GM19043 (cell line): ENCODE data around the gene MYO3B.
"Not testable (repeated sequence)": the region's sequence is repeated elsewhere in the genome, so short reads cannot be mapped to it uniquely, and the experiment has no call there.

Experiments used
- ATAC-seq: cut with Tn5 transposase; IDR thresholded peaks from one replicate; pipeline ENCODE4 v1.9.1; 2021; ENCODE audit warnings: low read depth; ENCODE audit not compliant: unreplicated experiment

Gene MYO3B

DNA sequence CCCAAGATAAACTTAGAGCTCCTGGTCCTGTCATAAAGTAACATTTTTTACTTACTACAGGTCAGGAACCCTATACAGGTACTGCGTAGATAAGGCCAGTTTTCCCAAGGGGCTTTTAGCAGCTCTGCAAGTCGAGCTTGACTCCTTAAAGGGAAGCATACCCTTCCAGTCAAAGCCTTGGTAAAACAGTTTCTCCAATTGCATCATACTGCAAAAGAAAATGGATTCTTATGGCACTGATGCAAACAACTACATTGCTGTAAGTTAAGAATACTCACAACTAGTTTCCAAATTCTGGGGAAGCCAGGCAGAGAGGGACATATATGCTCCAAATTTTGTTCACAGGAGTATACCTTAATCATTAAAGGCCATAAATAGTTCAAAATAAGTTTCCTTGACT, 31.0 kb downstream of the MYO3B start:
- ATAC-seq: no peak

DNA sequence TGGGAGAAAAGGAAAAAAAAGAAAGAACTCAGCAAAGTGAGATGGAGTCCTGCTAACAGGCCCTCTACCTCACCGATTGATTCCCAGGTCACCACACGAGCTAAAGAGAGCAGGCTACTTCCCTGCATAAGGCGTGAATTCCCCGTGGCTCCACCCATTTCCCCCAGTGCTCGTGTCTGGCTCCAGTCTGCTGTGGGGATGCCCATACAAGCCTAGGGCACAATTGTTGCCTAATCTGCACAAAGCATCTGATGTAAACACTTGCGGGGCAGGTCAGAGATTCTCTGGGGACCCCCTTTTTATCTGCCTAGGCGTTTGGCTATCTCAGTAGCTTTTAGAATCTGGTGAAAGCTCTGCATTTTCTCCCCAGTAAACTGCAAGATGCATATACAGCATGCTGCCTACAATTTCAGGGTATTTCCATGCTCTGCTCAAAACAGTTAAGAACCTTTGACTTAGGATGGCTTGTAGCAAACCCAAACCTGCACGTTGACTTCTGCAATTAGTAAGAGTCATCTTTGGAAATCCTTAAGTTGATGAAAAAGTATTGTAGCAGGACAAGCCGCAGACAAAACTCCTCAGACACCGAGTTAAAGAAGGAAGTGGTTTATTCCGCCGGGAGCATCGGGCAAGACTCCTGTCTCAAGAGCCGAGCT, 34.8 kb downstream of the MYO3B start:
- no peak for ATAC-seq

DNA sequence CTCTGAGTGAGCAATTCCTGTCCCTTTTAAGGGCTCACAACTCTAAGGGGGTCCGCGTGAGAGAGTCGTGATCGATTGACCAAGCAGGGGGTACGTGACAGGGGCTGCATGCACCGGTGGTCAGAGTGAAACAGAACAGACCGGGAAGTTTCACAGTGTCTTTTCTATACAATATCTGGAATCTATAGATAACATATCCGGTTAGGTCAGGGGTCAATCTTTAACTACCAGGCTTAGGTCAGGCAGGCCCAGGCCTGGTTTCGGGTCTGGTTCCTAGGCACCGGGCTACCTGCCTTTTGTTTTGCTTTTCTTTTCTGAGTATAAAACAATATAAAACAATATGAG, 35.3 kb downstream of the MYO3B start:
- not testable (repeated sequence) for ATAC-seq

DNA sequence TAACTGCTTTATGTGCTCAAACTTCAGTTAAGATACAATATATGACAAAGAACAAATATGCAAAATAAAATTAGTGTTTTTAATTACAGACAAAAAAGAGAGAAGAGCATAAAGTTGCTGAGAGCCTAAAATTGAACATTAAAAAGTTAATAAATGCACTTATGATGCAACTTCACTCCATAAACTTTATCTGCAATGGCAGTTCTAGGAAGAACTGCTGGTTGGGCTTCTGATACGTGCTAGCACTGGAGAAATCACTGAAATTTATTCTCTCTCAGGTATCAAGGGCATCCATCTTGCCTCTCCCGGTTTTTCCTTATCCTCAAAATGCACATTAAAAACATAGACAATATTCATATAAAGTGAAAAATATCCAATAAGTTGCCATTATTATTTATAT, 35.7 kb downstream of the MYO3B start:
- ATAC-seq: no peak

DNA sequence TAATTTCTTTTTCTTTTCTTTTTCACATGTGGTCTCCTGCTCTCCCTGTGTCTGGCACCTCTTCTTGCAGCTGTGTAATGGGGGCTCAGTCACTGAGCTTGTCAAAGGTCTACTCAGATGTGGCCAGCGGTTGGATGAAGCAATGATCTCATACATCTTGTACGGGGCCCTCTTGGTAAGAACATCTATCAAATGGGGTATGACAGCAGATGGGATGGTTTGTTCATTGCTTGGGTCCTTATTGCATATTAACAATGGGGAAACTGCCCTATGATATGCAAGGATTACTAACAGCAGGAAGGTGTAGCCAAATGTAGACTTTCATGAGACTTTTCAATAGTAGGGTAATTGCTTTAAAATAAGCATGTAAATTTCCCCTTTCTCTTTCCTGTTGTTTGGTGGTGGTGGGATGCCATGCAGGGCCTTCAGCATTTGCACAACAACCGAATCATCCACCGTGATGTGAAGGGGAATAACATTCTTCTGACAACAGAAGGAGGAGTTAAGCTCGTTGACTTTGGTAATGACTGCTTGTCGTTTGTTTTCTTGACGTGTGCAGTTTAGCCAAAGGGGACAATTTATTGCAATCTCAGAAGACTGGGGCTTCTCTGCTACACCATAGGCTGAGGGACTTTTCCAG, 36.5 kb downstream of the MYO3B start:
- no peak for ATAC-seq

DNA sequence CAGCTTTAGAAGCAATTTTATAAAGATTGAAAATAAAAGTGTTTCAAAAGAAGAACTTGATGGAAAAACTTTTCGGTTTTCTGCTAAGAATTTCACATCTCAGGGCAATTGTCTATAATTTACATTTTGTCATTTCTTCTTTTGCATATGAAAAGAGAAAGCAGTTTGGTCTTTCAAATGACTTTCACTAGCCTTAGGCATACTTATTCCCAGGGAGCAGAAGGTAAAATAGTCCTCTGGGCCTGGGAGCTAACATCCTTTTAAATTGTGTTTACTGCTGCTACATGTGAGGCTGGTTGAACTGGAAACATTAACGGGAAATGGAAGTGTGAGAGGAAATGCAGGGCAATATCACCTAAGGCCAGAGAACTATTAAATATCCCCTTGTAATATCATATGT, 37.1 kb downstream of the MYO3B start:
- ATAC-seq: no peak

DNA sequence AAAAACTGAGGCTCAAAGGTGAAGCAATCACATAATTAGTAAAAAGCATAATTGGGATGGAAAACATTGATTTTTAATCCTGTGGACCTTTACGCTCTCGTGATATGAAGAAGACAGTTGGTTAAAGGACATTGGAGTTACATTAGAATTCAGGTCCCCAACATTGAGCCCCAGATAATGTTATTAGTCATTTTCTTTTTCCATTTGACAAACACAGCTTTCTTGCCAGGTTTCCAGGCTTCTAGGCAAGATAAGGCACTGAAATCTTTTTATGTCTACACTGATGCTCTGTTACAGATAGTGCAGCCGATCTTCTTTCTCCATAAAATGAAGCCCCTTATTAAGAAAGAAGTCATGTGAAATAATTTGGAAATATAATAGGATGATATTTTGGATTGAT, 38.5 kb downstream of the MYO3B start:
- no peak for ATAC-seq

DNA sequence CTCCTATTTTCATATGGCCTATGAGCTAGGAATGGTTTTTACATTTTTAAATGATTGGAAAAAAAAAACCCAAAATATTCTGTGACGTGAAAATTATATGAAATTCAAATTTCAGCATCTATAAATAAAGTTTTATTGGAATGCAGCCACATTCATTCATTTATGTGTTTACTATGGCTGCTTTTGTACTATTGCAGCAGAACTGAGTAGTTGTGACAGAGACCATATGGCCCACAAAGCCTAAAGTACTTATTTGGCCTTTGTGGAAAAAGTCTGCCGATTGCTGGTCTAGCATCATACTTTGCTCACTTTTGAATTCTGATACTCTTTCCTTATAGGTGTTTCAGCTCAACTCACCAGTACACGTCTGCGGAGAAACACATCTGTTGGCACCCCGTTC, 39.0 kb downstream of the MYO3B start:
- no peak for ATAC-seq

DNA sequence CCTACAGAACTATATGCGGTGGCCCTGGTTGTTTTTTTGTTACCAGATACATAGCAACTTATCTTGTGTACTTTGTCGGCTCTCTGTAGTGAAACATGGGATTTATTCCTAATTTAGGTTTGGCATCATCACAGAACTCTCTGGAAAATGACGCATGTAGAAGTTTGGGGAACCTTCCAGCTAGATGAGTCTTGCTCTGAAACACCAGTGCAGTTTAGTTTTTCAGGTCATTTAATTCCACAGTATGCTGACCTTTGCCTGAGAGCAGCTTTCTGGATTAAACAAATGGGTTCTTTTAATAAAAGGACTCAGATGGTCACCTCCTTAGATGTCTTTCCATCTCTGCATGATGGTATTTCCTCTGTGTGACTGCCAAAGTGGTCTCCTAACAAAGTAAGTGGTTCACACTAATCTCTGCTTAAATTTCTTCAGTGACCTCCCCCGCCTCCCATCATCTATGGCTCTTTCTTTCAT, 39.9 kb downstream of the MYO3B start:
- no peak for ATAC-seq

DNA sequence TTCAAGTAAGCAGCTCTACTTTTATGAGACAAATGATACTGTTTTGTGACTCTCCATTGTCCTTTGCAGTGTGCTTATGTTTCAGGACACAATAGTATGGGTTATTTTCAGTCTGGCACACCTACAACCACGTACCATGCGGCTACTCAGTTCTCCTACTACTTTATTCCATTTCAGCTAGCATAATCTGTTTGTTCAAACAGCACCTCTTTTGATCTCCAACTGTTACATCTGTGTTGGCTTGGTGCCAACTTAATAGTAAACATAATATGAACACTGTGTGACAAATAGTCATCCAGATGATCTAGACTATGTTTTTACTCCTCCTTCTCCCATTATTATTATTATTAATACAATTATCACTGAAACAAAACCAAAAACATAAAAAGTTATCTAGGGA, 40.5 kb downstream of the MYO3B start:
- ATAC-seq: no peak

DNA sequence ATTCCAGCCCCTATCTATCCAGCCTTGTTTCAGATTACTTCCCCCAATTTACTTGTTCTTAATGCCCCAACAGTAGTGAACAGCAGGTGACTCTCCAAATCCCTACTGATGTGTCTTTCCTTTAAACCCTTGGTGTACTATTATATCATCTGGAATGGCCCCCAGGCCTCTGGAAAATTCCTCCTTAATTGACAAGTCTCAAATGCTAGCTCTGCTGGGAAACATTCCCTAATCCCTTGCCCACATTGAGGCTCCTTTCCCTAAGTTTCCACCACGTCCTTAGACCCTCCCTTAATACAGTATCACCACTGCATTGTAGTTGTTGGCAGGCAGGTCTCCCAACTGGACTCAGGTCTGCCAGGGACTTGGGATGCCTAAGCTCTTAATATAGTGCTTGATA, 41.0 kb downstream of the MYO3B start:
- ATAC-seq: no peak

DNA sequence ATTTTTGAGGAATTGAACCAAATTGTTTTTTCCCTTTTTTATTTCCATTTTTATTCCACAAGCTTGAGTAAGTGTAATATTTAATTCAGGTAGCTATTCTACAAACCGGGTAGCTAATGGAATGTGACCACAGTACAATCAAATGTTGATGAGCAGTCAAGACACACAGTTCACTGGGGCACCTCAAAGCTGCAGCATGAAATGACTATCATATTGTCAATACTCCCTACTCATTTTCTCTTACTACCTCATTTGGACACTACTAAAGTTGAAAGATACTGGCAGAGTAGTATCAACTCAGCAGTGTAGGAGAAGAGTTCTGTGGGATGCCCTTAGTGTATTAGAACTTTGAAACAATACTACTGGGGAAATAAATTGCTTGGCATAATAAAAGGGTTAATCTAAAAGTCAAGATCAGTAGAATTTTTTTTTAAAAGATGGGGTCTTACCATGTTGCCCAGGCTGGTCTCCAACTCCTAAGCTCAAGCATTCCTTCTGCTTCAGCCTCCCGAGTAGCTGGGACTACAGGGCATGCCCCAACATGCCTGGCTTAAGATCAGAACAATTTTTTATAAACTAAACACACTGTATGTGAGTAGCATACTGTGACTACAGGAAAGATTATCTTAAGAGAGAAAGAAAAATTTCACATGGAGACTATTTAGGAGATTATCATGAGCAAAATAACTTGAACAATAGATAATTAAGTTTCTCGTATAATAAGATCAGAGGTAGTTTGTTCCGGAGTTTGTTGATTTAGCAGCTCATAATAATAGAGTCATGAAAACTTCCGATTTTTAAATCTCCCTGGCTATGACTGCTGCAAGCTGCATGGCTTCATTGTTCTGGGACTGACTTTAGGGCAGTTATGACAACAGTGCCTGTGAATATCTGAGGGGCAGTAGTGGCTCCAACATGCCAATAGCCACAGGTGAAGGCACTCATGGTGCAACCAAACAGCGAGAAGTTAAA, 43.7 kb downstream of the MYO3B start:
- no peak for ATAC-seq

DNA sequence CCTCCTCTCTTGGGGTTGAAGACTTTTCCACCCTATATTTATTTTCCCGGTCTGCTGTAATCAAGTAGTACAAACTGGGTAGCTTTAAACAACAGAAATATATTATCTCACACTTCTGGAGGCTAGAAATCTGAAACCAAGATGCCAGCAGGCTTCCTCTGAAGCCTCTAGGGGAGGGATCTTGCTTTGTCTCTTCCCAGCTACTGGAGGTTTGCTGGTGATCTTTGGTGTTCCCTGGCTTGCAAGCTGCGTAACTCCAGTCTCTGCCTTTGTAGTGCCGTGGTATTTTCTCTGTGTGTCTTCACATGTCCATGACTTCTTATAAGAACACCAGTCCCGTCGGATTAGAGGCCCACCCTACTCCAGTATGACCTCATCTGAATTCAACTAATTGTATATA, 44.4 kb downstream of the MYO3B start:
- ATAC-seq: no peak

DNA sequence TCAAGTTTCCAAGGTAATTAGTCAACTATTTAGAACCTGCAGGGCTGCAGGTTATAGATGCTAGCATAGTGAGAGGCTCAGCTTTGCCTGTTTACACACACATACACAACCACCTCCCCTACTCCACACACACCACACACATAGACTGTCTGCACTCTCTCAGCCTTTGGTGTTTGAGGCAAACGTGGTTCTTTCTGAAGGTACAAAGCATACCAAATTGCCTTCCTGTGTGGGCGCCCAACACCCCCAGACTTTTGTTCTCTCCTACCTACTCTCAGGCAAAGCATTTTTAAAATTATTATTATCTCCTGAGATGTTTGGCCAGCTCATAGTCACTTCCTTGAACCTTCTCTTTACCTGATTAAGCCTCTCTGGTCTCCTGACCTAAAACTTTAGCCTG, 44.9 kb downstream of the MYO3B start:
- no peak for ATAC-seq

DNA sequence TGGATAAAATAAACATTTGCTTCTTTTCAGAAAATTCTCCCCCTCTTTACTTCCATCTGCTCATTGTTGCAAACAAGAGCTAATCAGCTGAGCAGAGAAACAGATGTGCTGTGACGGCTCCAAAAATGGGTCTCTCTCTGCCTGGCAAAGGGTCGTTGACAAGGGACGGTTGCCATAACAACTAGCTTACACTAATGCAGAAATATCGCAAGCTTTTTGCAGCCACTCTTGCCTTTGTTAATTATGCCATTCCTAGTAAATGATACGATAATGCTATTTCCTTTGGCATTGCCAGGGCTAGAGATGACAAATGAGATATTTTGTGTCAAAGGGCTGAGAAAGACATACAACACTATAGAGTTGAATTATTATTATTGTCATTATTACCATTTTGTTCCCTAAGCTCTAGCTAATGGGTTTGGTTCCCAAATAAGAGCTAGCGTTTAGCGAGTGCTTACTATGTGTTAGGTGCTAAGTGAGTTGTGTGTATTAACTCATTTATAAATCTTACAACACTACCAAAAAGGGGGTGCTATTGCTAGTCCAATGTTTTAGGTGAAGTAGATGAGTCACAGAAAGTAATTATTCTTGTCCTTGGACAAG, 46.8 kb downstream of the MYO3B start:
- ATAC-seq: no peak

DNA sequence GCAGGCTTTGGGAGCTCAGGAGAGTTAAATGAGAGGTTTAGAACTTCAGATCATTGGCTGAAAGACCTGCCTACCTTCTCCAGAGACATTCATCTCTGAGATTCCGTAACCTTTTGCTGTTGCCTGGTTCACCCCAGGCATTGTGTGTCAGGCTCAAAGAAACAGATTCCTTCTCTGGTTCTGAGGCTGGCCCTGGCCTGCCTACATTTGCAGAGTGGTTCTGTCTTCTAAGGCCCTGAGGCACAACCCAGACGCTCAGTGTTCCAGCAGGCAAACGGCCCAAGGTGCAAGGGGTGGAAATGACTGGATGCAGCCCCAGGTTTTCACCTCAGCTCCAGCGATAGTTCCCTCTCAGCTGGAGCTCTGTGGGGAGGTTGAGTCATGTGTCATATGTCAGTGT, 48.3 kb downstream of the MYO3B start:
- ATAC-seq: no peak

DNA sequence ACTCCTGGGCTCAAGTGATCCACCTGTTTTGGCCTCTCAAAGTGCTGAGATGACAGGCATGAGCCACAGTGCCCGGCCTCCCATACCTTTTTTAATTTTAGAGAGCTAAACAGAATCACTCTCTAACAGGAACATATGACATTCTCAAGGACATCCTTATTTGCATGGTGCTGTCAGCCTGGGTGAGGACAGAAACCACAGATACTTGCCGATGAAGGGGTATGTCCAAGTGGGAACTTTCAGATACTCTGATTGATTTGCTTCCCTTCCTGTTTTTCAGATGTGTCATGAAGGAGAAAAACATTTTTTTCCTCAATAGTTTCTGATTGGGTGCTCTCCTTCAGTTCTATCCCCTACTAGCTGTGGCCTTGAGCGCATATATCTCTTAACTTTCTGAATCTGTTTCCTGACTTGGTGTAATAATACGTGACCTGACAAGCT, 49.6 kb downstream of the MYO3B start:
- ATAC-seq: peak; percentile 51

DNA sequence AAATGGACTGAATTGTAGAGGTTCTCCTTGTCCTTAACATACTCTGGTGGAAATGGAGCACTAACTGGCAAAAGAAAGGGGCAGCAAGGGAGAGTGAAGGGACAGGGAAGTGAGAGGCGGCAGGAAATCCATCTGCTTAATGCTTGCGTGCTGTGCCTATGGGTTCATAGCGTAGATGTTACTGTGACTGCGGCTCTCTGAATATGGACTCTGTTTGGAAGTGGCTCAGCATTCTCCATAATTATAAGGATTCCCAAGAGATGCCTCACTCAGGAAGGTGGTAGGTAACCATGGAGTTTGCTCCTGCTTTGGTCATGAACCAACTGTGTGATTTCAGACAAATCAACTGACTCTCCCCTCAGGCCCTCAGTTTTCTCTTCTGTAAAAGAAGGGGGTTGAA, 50.0 kb downstream of the MYO3B start:
- ATAC-seq: peak; percentile 13

DNA sequence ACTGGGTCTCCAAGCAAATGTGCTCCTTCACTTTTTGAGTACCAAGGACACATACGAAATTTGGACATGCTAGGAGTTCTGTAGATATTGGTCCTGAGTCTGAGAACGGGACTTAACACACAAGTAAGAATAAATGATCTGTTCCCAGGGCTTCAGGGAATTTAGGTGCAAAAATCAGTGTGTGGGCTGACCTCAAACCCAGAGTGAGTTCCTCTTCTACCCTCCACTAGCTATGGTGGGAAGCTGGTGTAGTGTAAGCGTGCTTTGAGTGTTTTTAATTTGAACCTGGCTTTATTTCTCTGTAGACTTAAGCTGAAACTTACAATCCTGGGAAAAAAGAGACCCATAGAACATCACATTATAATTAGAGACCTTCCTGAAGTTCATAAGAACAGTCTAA, 50.5 kb downstream of the MYO3B start:
- ATAC-seq: no peak

DNA sequence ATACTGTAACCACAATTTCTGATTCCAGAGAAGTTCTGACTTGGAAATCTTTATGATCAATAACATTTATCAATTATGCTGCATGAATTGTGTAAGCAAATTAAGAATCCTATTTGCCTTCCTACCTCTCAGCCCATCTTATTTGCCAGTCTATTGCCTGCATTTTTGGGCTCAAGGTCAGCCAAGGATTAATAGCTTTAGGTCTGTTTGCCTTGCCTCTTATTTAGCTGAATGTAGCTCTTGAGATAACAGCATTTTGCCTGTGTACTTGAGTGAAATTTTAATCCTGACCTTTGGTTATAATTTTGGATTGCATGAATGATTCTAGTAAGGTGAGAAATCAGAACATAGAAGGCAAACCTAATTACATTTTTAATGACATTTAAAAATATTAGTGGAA, 51.2 kb downstream of the MYO3B start:
- no peak for ATAC-seq

DNA sequence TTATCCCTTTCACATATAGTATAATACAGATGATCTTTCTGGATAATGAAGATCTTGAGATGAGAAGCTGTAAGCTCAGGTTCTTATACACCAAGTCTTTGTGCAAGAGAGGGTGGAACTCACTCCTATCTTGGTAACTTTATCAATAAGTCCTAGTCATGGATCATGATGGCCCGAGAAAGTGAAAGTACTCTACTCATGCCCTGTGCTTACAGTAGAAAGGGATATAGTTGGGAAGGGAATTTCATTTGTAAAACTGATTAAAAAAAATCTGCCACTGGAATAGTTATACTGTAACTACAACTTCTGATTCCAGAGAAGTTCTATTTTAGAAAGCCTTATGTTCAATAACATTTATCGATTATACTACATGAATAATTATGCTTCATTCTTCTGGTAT, 51.8 kb downstream of the MYO3B start:
- ATAC-seq: no peak
